ENCODE measurements around the gene TDRD9. TPM values are rescaled to one million over a fixed set of nuclear protein-coding genes. Genes with fewer than 3 reads are reported as not detected.
"Not testable (repeated sequence)": the region's sequence is repeated elsewhere in the genome, so short reads cannot be mapped to it uniquely, and the experiment has no call there.

TDRD9 gene
- total and polyA plus RNA-seq, 2 of the 4 experiments (the other 2 are of a cell fraction): 0.07 to 0.18 TPM

GRCh38 chr14:103980623-103981238 lies 52.5 kb downstream of the TDRD9 start:
- CTCF ChIA-PET: interaction anchor here (1.6 to 2.0 kb wide), 2 partner anchors 14 to 172 kb away, joined by 3 to 12 read pairs; no protein-coding TSS in a partner anchor
- intact Hi-C loops (cut with micrococcal nuclease): loop anchor here (1.0 to 10.0 kb wide), 3 partner anchors 172 to 406 kb away; partner anchors contain the start of genes XRCC3 and ZFYVE21
- H2BK15ac ChIP-seq (ENCODE audit: low read depth, low read length); H3K14ac ChIP-seq (replicated peaks; ENCODE audit: low read depth, low read length); H3K9me1 ChIP-seq (ENCODE audit: insufficient read depth, low read length); H2AK5ac ChIP-seq (ENCODE audit: low read depth, low read length); H2BK20ac ChIP-seq (ENCODE audit: low read depth, low read length); H4K5ac ChIP-seq (ENCODE audit: low read depth, low read length); H4K20me1 ChIP-seq (ENCODE audit: insufficient read depth, low read length); H2AK9ac ChIP-seq (replicated peaks; ENCODE audit: low read depth, low read length, poor library complexity); dilution Hi-C loops (cut with HindIII; ENCODE audit: low sequenced_read_pairs, unreplicated experiment); H3K4me1 ChIP-seq (ENCODE audit: control insufficient read depth, insufficient read depth, low read length); H2BK120ac ChIP-seq (ENCODE audit: low read depth, low read length); H3K23ac ChIP-seq (ENCODE audit: low read depth, low read length); H3K9ac ChIP-seq (ENCODE audit: low read depth, low read length); H2AFZ ChIP-seq (replicated peaks; ENCODE audit: low read length, poor library complexity); H3K4me3 ChIP-seq (ENCODE audit: insufficient read depth, low read depth, low read length); H3K27ac ChIP-seq (ENCODE audit: insufficient read depth, low read length); H3K36me3 ChIP-seq (ENCODE audit: control insufficient read depth, insufficient read depth, low read length); H4K8ac ChIP-seq (ENCODE audit: low read depth in 2 of 2, low read length in 2 of 2); H3K9me3 ChIP-seq (ENCODE audit: control insufficient read depth, insufficient read depth, low read length); H3K4me2 ChIP-seq (ENCODE audit: low read depth, low read length); H2BK5ac ChIP-seq (ENCODE audit: low read depth, low read length, poor library complexity, severe bottlenecking); H3K18ac ChIP-seq (ENCODE audit: low read depth, low read length); POLR2A ChIA-PET (ENCODE audit: unreplicated experiment); BruUV-seq (replicated peaks); H3K4ac ChIP-seq (ENCODE audit: low read depth, low read length); H3K79me1 ChIP-seq (ENCODE audit: low read depth in 1 of 2, low read length in 2 of 2); ATAC-seq (ENCODE audit: low read depth); H3K27me3 ChIP-seq (ENCODE audit: control insufficient read depth, insufficient read depth, low read length); H4K91ac ChIP-seq (ENCODE audit: insufficient read depth, low read depth, low read length); H3K56ac ChIP-seq (ENCODE audit: extremely low read depth, insufficient read depth, low read length): not testable (repeated sequence)
- peak; percentile 15 for DNase-seq
- no CpG with 5 or more reads among the region's 14 CpGs for WGBS, 2 experiments (ENCODE audit: extremely low coverage in 2 of 2, insufficient read length in 1 of 2)
- TF ChIP-seq RAD21 (IDR thresholded peaks at IDR 0.05; ENCODE audit: low read length) (peak; percentile 36; the same call in 1 of the 2 replicates), SMC3 (IDR thresholded peaks at IDR 0.05; ENCODE audit: low read depth, low read length) (peak; percentile 27; the same call in 1 of the 2 replicates)
- TF ChIP-seq, protein P1, sequence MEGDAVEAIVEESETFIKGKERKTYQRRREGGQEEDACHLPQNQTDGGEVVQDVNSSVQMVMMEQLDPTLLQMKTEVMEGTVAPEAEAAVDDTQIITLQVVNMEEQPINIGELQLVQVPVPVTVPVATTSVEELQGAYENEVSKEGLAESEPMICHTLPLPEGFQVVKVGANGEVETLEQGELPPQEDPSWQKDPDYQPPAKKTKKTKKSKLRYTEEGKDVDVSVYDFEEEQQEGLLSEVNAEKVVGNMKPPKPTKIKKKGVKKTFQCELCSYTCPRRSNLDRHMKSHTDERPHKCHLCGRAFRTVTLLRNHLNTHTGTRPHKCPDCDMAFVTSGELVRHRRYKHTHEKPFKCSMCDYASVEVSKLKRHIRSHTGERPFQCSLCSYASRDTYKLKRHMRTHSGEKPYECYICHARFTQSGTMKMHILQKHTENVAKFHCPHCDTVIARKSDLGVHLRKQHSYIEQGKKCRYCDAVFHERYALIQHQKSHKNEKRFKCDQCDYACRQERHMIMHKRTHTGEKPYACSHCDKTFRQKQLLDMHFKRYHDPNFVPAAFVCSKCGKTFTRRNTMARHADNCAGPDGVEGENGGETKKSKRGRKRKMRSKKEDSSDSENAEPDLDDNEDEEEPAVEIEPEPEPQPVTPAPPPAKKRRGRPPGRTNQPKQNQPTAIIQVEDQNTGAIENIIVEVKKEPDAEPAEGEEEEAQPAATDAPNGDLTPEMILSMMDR (conservative IDR thresholded peaks at IDR 0.05; ENCODE audit: low read depth, low read length): peak; percentile 35
- in situ Hi-C loops (cut with MboI; ENCODE audit: low sequenced_read_pairs): loop anchor here (5.0 kb wide), 1 partner anchor 173 kb away; no protein-coding TSS in a partner anchor

All from IMR-90 (cell line).